HAP-1 (cell line): Measurements from ENCODE around the gene STX1B.

ENCODE experiments used
- DNase-seq, 2 experiments: peaks; one replicate each; pipeline ENCODE4 v3.0.0-alpha.2; 2016 to 2020; ENCODE audit warnings: low spot score in 2 of 2
- H3K27me3 ChIP-seq: fragments of 250-450 bp; sonication (Bioruptor Pico); 2 replicates; pipeline ENCODE4 v1.5.1; 2020; ENCODE audit warnings: low read depth, mild to moderate bottlenecking, moderate library complexity
- H3K36me3 ChIP-seq: fragments of 250-450 bp; sonication (Bioruptor Pico); replicated peaks from 2 replicates; pipeline ENCODE4 v1.5.1; 2020; ENCODE audit warnings: mild to moderate bottlenecking
- H3K4me1 ChIP-seq: fragments of 250-450 bp; sonication (Bioruptor Pico); 2 replicates; pipeline ENCODE4 v1.5.1; 2020; ENCODE audit warnings: mild to moderate bottlenecking
- H3K4me3 ChIP-seq: fragments of 250-450 bp; sonication (Bioruptor Pico); 2 replicates; pipeline ENCODE4 v1.5.1; 2020; ENCODE audit warnings: mild to moderate bottlenecking, moderate library complexity
- H3K9me3 ChIP-seq: fragments of 250-450 bp; sonication (Bioruptor Pico); 2 replicates; pipeline ENCODE4 v1.5.1; 2020; ENCODE audit warnings: mild to moderate bottlenecking, moderate library complexity
- in situ Hi-C: fragments of 300-500 bp; cut with MboI; formaldehyde crosslinking; loops from 3 replicates; pipeline ENCODE4 v1.14.3; 2020; ENCODE audit warnings: low sequenced_read_pairs, inconsistent platforms, mixed read lengths

STX1B gene

GRCh38 chr16:30969246-30969842, 41.1 kb downstream of the STX1B start:
- in situ Hi-C loops: loop anchor here (25.0 kb wide), 1 partner anchor 743 kb away; a partner anchor contains a TSS
- Histone ChIP-seq H3K4me1 (no peaks in the 10 kb centered on the region), H3K4me3 (no peak overlapping the region), H3K9me3 (no peaks in the 10 kb centered on the region), H3K27me3 (no peaks in the 10 kb centered on the region), H3K36me3 (peaks cover 89% of the 10 kb centered on the region)
- DNase-seq: no peak

- H3K4me1 ChIP-seq: no peaks in the 10 kb centered on the region
- no peak for DNase-seq
- in situ Hi-C loops: loop anchor here (25.0 kb wide), 1 partner anchor 745 kb away; a partner anchor contains a TSS
- no peak overlapping the region for H3K4me3 ChIP-seq
- peaks cover 87% of the 10 kb centered on the region for H3K36me3 ChIP-seq
- no peaks in the 10 kb centered on the region for H3K27me3 ChIP-seq
- no peaks in the 10 kb centered on the region for H3K9me3 ChIP-seq
Measured at GRCh38 chr16:30967795-30968194, 42.6 kb downstream of the STX1B start.

GRCh38 chr16:30966033-30966619, 44.3 kb downstream of the STX1B start:
- no peaks in the 10 kb centered on the region for H3K27me3 ChIP-seq
- in situ Hi-C loops: loop anchor here (25.0 kb wide), 1 partner anchor 746 kb away; a partner anchor contains a TSS
- H3K4me3 ChIP-seq: no peak overlapping the region
- no peaks in the 10 kb centered on the region for H3K4me1 ChIP-seq
- peaks cover 90% of the 10 kb centered on the region for H3K36me3 ChIP-seq
- DNase-seq: no peak
- H3K9me3 ChIP-seq: no peaks in the 10 kb centered on the region

- no peaks in the 10 kb centered on the region for H3K27me3 ChIP-seq
- in situ Hi-C loops: loop anchor here (25.0 kb wide), 1 partner anchor 747 kb away; a partner anchor contains a TSS
- H3K36me3 ChIP-seq: peaks cover 88% of the 10 kb centered on the region
- H3K4me1 ChIP-seq: no peaks in the 10 kb centered on the region
- H3K4me3 ChIP-seq: no peak overlapping the region
- no peaks in the 10 kb centered on the region for H3K9me3 ChIP-seq
- DNase-seq: no peak
Measured at GRCh38 chr16:30965436-30965835, 45.0 kb downstream of the STX1B start.

GRCh38 chr16:30964574-30965226, 45.7 kb downstream of the STX1B start:
- in situ Hi-C loops: loop anchor here (25.0 kb wide), 1 partner anchor 748 kb away; a partner anchor contains a TSS
- Histone ChIP-seq H3K4me3 (no peak overlapping the region), H3K27me3 (no peaks in the 10 kb centered on the region), H3K4me1 (no peaks in the 10 kb centered on the region), H3K9me3 (no peaks in the 10 kb centered on the region), H3K36me3 (peaks cover 90% of the 10 kb centered on the region)
- no peak for DNase-seq

- Histone ChIP-seq H3K4me3 (no peak overlapping the region), H3K27me3 (no peaks in the 10 kb centered on the region), H3K36me3 (peaks cover 90% of the 10 kb centered on the region), H3K4me1 (peaks cover 2% of the 10 kb centered on the region), H3K9me3 (no peaks in the 10 kb centered on the region)
- in situ Hi-C loops: loop anchor here (25.0 kb wide), 1 partner anchor 748 kb away; a partner anchor contains a TSS
- no peak for DNase-seq
Measured at GRCh38 chr16:30963925-30964511, 46.4 kb downstream of the STX1B start.

GRCh38 chr16:30961384-30961783, 49.1 kb downstream of the STX1B start:
- Histone ChIP-seq H3K36me3 (peaks cover 69% of the 10 kb centered on the region), H3K27me3 (no peaks in the 10 kb centered on the region), H3K4me1 (peaks cover 8% of the 10 kb centered on the region), H3K9me3 (no peaks in the 10 kb centered on the region), H3K4me3 (no peak overlapping the region)
- in situ Hi-C loops: loop anchor here (25.0 kb wide), 1 partner anchor 751 kb away; a partner anchor contains a TSS
- no peak for DNase-seq

- Histone ChIP-seq H3K4me3 (peak overlapping the region; percentile 100), H3K36me3 (peaks cover 46% of the 10 kb centered on the region), H3K9me3 (no peaks in the 10 kb centered on the region), H3K27me3 (no peaks in the 10 kb centered on the region), H3K4me1 (peaks cover 14% of the 10 kb centered on the region)
- DNase-seq: peak in 1 of 2 experiments; percentile 76
- in situ Hi-C loops: loop anchor here (25.0 kb wide), 1 partner anchor 754 kb away; a partner anchor contains a TSS
Measured at GRCh38 chr16:30958175-30959079, 52.0 kb downstream of the STX1B start.

- peaks cover 38% of the 10 kb centered on the region for H3K36me3 ChIP-seq
- DNase-seq: peak; percentile 89 to 98
- in situ Hi-C loops: loop anchor here (25.0 kb wide), 1 partner anchor 755 kb away; a partner anchor contains a TSS
Measured at GRCh38 chr16:30957456-30958174, 52.8 kb downstream of the STX1B start, which contains the start of gene SETD1A. TSS of gene SETD1A (plus strand) at chr16:30957754. CDS start at chr16:30958732, 978 bp downstream.

GRCh38 chr16:30956601-30957455, 53.6 kb downstream of the STX1B start:
- in situ Hi-C loops: loop anchor here (25.0 kb wide), 1 partner anchor 755 kb away; a partner anchor contains a TSS
- Histone ChIP-seq H3K9me3 (no peaks in the 10 kb centered on the region), H3K27me3 (no peaks in the 10 kb centered on the region), H3K4me1 (peaks cover 14% of the 10 kb centered on the region), H3K36me3 (peaks cover 30% of the 10 kb centered on the region), H3K4me3 (peak overlapping the region; percentile 100)
- peak; percentile 63 to 95 for DNase-seq

More at GRCh38 chr16:30957456-30958174, 52.8 kb downstream of the STX1B start, which contains the start of gene SETD1A:
- peak within 1 kb of the TSS; percentile 100 for H3K4me3 ChIP-seq
- H3K9me3 ChIP-seq: no peaks in the 10 kb centered on the region
- H3K4me1 ChIP-seq: peaks cover 14% of the 10 kb centered on the region
- no peaks in the 10 kb centered on the region for H3K27me3 ChIP-seq

- Histone ChIP-seq H3K27me3 (no peaks in the 10 kb centered on the region), H3K4me3 (no peak overlapping the region), H3K9me3 (no peaks in the 10 kb centered on the region), H3K36me3 (peaks cover 13% of the 10 kb centered on the region), H3K4me1 (peaks cover 15% of the 10 kb centered on the region)
- in situ Hi-C loops: loop anchor here (25.0 kb wide), 1 partner anchor 757 kb away; a partner anchor contains a TSS
- no peak for DNase-seq
Measured at GRCh38 chr16:30954993-30955392, 55.4 kb downstream of the STX1B start.
